Stimulated activated CD4-positive, alpha-beta T cell treated with anti-CD3 and anti-CD28 coated beads, Interleukin-1b, Interleukin-23, amount 100 ng/mL, for 4 hours (primary cell): ENCODE data around the gene FFAR4.
"Not testable (repeated sequence)": the region's sequence is repeated elsewhere in the genome, so short reads cannot be mapped to it uniquely, and the experiment has no call there.

Source experiments
- DNase-seq, 2 donors: peaks; one replicate each; pipeline ENCODE4 v3.0.0-alpha.2; 2020; ENCODE audit warnings: low read depth in 2 of 2

The FFAR4 gene

DNA sequence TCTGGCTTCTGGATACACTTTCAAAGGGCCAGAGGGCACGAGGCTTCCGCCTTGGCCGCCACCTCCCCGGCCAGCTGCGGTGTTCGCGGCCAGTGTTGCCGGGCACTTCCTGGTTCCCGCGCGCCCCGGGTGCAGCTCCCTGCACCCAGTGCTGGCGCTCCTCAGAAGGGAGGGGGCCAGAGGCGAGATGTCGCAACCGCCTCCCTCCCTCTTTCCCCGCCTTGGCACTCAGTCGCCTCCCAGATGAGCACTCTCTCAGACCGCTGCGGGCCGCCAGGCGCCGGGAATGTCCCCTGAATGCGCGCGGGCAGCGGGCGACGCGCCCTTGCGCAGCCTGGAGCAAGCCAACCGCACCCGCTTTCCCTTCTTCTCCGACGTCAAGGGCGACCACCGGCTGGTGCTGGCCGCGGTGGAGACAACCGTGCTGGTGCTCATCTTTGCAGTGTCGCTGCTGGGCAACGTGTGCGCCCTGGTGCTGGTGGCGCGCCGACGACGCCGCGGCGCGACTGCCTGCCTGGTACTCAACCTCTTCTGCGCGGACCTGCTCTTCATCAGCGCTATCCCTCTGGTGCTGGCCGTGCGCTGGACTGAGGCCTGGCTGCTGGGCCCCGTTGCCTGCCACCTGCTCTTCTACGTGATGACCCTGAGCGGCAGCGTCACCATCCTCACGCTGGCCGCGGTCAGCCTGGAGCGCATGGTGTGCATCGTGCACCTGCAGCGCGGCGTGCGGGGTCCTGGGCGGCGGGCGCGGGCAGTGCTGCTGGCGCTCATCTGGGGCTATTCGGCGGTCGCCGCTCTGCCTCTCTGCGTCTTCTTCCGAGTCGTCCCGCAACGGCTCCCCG, at the start of gene FFAR4:
Gene FFAR4, plus strand, starts transcription at position 231 of the 842 bp plus-strand sequence. Its CDS starts 56 bp downstream, at position 287.
- no peak for DNase-seq

DNA sequence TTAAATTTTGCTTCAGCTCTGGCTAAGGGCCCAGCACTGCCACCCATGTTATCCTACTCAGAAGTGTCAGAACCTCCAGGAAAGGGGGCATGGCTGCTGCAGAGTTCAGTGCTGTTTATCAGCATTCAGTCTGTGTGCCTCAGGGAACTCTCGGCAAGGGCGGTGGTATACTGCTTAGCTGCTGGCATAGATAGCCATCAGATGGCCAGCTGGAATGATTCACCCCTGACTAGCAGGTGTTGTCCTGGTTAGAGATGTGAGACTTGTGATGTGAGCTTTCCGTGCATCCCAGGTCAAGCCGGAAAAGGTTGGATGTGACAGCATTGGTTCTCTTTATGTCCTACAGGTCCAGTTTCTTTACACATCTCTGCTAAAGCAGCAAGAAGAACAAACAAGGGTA, 47.9 kb upstream of the FFAR4 start:
- DNase-seq: no peak

DNA sequence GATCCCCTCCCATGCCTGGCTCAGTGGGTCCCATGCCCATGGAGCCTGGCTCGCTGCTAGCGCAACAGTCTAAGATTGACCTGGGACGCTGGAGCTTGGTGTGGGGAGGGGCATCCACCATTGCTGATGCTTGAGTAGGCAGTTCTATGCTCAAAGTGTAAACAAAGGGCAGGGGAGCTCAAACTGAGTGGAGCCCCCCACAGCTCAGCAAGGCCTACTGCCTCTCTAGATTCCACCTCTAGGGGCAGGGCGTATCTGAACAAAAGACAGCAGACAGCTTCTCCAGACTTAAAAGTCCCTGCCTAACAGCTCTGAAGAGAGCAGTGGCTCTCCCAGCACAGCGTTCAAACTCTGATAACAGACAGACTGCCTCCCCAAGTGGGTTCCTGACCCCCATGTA, 31.2 kb upstream of the FFAR4 start:
- DNase-seq: no peak

DNA sequence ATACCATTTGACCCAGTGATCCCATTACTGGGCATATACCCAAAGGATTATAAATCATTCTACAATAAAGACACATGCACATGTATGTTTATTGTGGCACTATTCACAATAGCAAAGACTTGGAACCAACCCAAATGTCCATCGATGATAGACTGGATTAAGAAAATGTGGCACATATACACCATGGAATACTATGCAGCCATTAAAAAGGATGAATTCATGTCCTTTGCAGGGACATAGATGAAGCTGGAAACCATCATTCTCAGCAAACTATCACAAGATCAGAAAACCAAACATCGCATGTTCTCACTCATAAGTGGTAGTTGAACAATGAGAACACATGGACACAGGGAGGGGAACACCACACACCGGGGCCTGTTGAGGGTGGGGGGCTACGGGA, 25.6 kb upstream of the FFAR4 start:
- DNase-seq: not testable (repeated sequence)

DNA sequence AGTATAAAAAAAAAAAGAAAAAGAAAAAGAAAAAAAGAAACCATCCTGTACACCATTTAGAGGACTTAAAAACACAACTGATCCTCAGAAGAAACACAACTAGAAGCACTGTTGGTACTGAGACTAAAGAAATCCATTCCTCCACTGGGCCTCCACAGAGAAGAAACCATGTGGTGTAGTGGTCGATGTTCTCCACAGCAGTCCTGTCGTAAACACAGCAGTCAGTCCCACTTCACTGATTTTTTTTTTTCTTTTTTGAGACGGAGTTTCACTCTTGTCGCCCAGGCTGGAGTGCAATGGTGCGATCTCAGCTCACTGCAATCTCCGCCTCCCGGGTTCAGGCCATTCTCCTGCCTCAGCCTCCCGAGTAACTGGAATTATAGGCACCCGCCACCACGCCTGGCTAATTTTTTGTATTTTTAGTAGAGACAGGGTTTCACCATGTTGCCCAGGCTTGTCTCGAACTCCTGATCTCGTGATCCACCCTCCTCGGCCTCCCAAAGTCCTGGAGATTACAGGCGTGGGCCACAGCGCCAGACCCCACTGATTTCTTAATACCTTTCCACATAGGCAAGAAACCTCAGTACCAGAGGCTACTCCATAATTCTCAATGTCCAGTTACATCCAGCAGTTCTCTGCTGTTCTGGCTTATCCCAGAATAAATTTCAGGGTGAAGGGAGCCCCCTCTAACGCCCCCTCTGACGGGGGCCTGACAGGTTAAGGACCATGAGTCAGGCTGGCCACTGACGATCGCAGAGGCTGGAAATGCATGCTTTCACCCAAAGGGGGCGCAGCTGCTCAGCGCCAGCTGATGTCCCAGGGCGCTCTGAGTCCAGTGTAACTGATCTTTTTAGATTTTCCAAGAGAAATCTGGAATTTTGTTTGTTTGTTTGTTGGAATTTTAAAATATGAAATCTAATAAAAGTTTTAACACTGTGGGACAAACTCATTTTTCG, 24.8 kb upstream of the FFAR4 start:
- DNase-seq: no peak

DNA sequence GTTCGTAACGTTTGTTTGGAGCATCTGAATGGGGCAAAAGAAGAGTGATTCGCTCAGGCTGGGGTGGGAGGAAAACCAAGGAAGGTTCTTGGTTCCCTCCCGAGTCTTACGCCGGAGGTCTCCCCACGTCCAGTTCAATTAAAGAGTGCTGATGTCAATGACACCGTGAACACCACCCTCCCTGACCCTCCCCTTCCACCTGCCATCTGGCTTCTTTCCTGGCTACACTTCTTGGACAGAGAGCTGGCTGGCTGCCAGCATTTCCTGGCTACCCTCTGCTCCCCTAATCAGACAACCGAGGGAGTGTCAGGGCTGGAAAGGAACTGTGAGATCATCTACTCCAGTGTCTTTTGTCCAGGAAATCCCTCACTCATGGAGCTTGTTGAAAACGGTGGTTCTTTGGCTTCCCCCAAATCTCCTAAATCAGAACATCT, 24.1 kb upstream of the FFAR4 start:
- DNase-seq: no peak

DNA sequence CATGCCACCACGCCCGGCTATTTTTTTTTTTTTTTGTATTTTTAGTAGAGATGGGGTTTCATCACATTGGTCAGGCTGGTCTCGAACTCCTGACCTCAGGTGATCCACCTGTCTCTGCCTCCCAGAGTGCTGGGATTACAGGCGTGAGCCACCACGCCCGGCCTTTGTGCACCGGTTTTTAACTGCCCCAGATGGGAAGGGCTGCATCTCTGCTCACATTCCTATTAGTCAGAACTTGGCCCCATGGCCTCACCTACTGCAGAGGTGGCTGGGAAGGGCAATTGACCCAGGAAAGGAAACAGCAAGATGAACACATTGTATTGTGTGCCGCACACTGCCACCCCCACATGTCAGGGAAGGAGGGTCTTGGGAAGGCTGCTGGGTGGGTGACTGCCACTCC, 19.5 kb upstream of the FFAR4 start:
- DNase-seq: not testable (repeated sequence)

DNA sequence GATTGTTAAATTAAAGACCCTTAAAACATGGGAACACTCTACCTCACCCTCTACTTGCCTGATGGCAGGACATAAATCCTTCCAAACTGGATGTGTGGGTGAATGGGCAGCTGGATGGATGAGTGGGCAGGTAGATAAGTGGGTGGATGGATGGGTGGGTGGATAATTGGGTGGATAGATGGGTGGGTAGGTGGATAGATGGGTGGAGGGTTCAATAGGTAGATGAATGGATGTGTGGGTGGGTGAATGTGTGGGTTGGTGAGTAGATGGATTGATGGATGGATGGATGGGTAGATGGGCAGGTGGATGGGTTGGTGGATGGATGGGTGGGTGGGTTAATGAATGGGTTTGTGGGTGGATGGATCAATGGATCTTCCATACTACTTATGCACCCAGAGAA, 18.9 kb upstream of the FFAR4 start:
- DNase-seq: no peak

DNA sequence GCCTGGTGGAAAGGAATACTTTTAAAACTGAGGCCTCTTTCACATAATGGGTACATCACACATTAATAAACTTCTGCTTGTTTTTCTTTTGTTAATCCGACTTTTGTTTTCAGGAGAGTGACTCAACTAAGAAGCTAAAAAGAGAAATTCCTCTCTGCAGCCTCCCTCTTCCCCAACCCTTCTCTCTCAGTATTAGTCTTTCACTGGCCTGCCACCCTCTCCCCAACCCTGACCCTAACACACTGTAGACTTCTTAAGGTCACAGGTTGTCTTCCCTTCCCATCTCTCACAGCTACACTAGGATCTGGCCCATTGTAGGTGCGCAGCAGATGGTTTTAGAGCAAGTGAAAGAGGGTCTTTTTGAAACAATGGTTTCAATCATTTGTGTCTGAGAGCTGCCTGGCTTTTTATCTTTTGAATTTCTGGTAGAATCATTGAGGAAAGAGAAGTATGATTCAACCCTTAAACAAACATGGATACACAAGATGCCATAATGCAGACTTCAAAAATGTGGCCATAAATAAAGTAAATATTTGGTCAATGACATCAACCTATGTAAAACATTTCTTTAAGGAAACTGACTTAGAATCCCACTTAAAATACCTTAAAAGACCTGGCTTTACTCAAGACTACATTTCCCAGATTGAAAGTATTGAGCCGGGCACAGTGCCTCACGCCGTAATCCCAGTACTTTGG, 17.9 kb upstream of the FFAR4 start:
- DNase-seq: no peak

DNA sequence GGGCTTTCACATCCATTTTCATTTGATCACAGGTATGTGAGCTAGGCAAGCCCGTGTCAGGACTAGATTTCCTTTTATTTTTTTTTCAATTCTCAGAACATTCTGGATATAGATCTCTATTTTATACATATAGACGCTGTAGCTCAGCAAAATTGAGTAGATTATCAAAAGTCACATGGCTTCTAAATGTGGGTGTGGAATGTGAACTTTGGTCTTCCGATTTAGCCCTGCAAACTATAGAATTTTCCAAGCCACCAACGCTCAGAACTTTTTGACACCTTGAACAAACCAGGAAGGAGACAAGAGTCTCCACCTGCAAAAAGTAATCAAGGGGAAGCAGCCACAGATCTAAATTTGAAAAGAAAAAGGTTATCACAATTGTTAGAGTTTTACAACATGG, 15.9 kb upstream of the FFAR4 start:
- no peak for DNase-seq

DNA sequence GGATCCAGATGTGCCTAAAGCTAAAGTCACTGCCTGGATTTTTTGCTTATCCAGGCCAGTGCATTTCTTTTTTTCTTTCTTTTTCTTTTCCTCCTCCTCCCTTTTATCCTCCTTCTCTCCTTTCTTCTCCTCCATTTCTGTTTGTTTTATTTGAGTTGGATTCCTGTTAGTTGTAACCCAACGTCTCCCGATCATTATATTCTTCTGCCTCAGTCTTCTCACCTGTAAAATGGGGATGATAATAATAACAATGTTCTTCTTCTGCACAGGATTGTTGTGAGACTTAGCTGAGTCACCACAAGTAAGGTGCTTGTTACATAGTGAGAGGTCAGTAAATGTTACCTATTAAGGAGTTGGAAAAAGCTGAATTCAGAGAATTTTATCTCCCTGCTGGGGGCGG, 13.7 kb upstream of the FFAR4 start:
- no peak for DNase-seq

DNA sequence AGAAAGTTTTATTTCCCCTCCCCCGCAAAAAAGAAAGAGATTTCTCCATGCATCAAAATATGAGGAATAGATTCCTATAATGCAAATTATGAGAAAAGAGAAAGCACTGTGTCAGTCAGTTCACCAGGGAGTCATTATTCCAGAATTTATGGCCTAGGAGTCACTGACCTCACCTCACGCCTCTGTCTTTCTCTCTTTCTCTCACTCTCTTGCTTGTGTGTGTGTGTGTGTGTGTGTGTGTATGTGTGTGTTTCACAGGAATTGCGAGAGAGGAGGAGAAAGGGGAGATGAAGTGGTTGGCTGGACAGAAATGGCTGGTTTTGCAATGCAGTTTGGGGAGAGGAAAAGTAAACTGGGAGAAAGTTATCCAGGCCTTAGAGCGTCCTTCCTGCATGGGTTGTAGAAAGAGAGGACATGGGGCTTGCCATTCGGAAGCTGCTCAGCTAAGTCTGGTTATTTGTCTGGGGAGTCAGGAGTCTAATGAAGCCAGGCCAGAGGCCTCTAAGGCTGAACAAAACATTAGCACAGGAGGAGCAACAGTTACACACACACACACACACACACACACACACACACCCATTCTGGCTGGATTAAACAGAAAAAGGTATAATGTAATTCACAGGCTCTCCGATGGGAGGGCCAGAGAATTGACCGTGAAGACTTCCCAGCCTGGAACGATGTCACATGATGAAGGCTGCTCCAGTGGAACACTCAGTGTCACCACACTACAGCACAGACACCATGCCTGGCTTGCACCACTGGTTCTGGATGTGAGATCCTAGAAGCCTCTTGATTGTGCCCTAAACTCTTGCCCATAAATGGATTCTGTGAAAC, 12.8 kb upstream of the FFAR4 start:
- no peak for DNase-seq

DNA sequence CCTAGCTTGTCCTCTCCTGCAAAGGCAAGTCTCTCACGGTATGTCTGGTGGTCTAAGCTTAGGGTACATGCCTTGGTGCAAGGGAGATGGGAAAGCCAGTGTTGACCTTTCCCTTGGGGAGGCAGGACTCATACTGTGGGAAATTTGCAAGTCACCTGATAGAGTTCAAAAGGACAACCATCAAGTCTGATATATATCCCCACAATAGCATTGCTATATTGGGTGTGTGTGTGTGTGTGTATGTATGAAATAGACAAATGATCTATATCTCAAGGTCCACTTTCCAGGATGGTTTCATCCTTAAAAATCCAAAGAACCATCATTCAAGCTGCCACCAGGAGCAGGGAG, 12.2 kb upstream of the FFAR4 start:
- DNase-seq: no peak

DNA sequence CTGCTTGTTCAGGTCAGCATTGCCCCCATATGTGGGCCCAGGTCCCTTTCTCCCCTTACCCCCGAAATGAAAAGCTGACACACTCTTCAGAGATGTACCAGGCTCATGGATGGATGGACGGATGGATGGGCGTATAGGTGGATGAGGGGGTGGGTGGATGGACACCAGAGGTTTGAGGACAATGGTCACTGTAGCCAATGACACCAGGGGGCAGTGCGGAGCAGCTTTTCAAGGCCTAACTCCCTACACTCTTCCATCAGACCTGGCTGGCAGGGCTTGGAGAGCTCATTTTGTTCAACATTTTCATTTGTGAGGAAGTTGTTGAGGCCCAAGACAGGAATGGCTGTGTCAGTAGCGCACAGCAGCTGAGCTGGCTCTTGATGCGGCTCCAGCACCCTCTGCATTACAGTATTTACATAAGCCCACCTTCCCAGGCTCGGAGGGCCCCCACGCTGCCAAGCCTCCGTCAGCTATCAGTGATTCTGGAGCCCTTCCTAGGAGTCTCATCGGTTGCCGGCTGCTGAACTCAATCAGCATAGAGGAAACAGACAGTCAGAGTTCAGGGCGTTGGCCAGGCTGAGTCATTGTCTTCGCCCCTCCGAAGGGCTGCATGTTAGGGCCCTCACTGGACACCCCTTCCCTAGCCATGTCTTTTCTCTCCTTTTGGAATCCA, 11.6 kb upstream of the FFAR4 start:
- peak; percentile 14 to 18 for DNase-seq

DNA sequence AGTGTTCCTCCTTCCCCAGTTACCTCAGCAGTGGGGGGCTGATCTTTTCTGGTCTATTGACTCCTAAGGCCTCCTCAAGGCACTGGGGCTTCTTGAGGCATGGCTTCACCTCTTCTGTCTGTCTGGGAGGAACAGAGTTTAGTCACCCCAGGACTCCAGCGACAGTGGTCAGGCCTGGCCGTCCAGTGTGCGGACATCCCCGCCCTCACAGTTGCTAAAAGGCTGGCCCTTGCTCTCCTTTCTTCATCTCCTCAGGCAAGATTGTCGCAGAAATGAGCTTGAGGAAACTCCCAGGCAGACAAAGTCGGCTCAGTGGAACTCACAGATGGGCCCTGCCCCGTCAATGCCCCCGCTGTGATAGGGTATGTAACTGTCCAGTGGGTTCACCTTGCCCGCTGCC, 7.0 kb upstream of the FFAR4 start:
- DNase-seq: no peak

DNA sequence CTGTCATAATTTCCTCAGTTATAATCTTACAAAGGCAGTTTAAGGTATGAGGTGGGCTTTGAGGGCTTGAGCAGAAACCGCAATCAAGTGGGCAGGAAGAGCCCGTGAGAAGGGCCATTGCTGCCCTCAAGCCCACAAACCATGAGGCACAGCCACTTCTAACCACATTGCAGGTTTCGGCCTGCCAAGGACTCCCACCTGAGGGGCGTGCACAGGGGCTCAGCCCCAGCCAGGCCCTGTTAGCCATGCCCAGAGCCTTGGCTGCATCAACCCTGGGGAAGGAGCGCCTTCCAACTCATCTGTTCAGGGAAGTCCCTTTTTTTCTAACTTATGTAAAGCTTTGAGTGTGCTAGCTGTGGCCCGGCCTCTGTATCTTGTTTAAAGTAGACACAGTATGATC, 5.9 kb upstream of the FFAR4 start:
- no peak for DNase-seq

DNA sequence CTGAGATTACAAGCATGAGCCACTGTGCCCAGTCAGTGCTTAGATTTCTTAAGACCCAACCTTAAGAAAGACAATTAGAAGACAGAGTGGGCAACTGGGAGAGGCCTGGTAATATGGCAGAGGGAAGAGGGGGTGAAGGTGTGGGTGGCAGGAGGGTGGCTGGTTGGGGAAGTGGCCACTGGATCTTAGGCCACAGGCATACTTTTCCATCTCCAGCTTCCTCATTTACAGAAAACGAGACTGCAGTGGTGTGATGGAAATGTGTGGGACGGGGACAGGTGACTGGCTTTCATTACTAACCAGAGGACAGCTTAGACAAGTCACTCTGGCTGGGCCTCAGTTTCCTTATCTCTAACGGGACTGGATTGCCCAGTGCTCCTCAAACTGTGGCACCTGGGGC, 1.0 kb upstream of the FFAR4 start:
- DNase-seq: no peak

DNA sequence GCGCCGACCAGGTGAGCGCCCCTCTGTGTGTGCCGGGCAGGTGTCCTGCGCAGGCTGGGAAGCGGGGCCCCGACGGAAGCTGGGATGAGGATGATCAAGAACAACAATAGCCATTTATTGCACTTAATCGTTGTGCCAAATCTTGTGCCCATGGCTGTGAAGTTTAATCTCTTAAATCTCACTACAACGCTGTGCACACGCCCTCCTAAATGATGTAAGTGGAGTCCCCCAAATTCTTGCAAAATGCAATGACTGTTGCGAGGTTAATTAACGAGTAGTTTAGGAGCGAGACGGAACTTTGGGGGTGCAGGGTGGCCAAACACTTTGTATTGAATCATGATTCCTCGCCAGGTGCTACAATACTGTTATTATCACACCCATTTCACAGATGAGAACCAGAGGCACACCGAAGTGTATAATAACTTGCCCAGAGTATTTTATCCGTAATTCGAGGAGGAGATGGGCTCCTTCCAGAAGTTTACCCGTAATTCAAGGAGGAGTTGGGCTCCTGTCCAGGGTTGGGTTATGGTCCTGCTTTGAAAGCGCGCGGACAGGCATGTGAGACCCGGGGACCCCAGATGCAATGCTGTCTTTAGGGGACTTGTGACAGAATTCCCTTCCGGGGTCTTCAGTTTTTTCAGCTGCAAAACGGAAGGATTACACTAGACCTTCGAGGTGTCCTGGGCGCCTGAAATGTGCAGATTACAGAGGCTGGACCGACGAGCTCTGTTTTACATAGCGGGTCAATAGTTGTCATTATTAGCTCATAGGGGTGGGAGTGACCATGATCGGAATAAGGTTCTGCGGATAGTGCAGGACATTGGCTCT, 1.0 kb downstream of the FFAR4 start:
- DNase-seq: no peak

DNA sequence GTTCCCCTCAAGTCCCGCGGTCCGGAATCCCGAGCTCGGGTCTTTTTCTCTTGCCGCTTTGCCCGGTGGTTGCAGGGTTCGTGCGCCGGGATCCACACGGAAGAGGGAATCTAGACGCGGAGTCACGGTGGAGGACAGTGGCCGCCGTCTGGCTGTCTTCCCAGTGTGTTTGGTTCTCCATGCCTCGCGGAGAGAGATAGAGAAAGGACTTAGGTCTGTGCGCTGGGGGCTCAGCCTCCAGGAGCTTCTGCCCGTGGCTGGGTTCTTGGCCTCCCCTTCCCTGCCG, 1.6 kb downstream of the FFAR4 start:
- DNase-seq: no peak

DNA sequence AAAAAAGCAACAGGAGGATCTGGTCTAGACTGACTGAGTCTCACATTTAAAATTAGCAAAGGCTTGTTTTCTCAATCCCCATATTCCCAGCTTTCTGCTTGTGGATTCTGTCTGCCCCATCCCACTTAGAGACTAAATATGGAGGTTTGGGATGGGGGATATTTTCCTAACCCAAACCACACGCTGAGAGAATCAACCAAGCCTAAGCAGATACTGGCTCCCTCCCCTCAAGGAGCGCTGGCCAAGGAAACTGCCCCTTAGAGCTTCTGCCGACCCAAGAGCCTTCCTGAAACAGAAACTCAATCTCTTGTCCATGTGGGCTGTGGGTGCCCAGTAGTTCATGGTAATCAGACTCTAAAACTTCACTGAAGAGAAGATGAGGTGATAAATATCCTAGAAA, 3.9 kb downstream of the FFAR4 start:
- no peak for DNase-seq
